Bronchus fibroblast of lung (primary cell): Measurements from ENCODE around the gene FBXL7. TPM values are rescaled to one million over a fixed set of nuclear protein-coding genes. Genes with fewer than 3 reads are reported as not detected.

Source experiments
- total RNA-seq: library from RNA; depleted of rRNA; stranded (reverse); fragments of >200 nt; gene quantifications from 2 replicates; pipeline ENCODE4 v1.2.3, GENCODE V29; 2015

FBXL7 gene
- total RNA-seq = 6.7 and 6.8 TPM in 2 replicates

GRCh38 chr5:15499528-15500324 lies at the start of gene FBXL7:
Gene FBXL7, plus strand, starts transcription at chr5:15500180.

